ENCODE measurements around the gene USP13. TPM values are rescaled to one million over a fixed set of nuclear protein-coding genes. Genes with fewer than 3 reads are reported as not detected.

The USP13 gene
- total and polyA plus RNA-seq, 4 donors = 4.3 to 25.2 (median 10.4) TPM

- Histone ChIP-seq H3K36me3 (ENCODE audit: control insufficient read depth in 4 of 4, insufficient read depth in 4 of 4, low read length in 4 of 4) (peaks cover 0 to 21% (median 3%) of the 10 kb centered on the region in 4 donors), H3K9me3 (ENCODE audit: control insufficient read depth in 4 of 4, insufficient read depth in 3 of 4, low read length in 3 of 4) (no peaks in the 10 kb centered on the region), H3K27ac (ENCODE audit: low read depth in 1 of 2, low read length in 1 of 2) (no peak overlapping the region), H3K9ac (ENCODE audit: insufficient read depth in 1 of 2, low read length in 2 of 2) (no peak overlapping the region), H3K4me1 (ENCODE audit: control insufficient read depth in 5 of 5, insufficient read depth in 5 of 5, low read length in 5 of 5) (no peaks in the 10 kb centered on the region), H3K4me3 (no peak overlapping the region), H3K27me3 (ENCODE audit: control insufficient read depth in 3 of 3, insufficient read depth in 3 of 3, low read length in 2 of 3) (no peaks in the 10 kb centered on the region)
- TF ChIP-seq CTCF (IDR thresholded peaks at IDR 0.05; ENCODE audit: control extremely low read depth, extremely low read depth) = no peak
- ATAC-seq (ENCODE audit: insufficient read depth, low FRiP score) = no peak
- no peak for DNase-seq
- WGBS, 2 donors = 94 to 97% methylated on average over 4 of the region's 4 CpGs
These were observed 36.0 kb downstream of the USP13 start for GRCh38 chr3:179688850-179689249.

GRCh38 chr3:179694731-179695130 lies 41.9 kb downstream of the USP13 start:
- DNase-seq (no peak), ATAC-seq (ENCODE audit: insufficient read depth, low FRiP score) (no peak)
- peaks cover 0 to 7% (median 2%) of the 10 kb centered on the region in 4 donors for H3K36me3 ChIP-seq (ENCODE audit: control insufficient read depth in 4 of 4, insufficient read depth in 4 of 4, low read length in 4 of 4)
- H3K27ac ChIP-seq (ENCODE audit: low read depth in 1 of 2, low read length in 1 of 2) = no peak overlapping the region
- peaks cover 0 to 7% (median 0%) of the 10 kb centered on the region in 5 donors for H3K4me1 ChIP-seq (ENCODE audit: control insufficient read depth in 5 of 5, insufficient read depth in 5 of 5, low read length in 5 of 5)
- H3K4me3 ChIP-seq = no peak overlapping the region
- TF ChIP-seq CTCF (IDR thresholded peaks at IDR 0.05; ENCODE audit: control extremely low read depth, extremely low read depth) = no peak
- H3K27me3 ChIP-seq (ENCODE audit: control insufficient read depth in 3 of 3, insufficient read depth in 3 of 3, low read length in 2 of 3) = no peaks in the 10 kb centered on the region
- WGBS, 2 donors = 88 to 96% methylated on average over 6 of the region's 6 CpGs
- no peaks in the 10 kb centered on the region for H3K9me3 ChIP-seq (ENCODE audit: control insufficient read depth in 4 of 4, insufficient read depth in 3 of 4, low read length in 3 of 4)
- no peak overlapping the region for H3K9ac ChIP-seq (ENCODE audit: insufficient read depth in 1 of 2, low read length in 2 of 2)

GRCh38 chr3:179695672-179696313 lies 43.0 kb downstream of the USP13 start:
- H3K27me3 ChIP-seq (ENCODE audit: control insufficient read depth in 3 of 3, insufficient read depth in 3 of 3, low read length in 2 of 3) = no peaks in the 10 kb centered on the region
- H3K9ac ChIP-seq (ENCODE audit: insufficient read depth in 1 of 2, low read length in 2 of 2) = no peak overlapping the region
- H3K4me3 ChIP-seq = no peak overlapping the region
- H3K36me3 ChIP-seq (ENCODE audit: control insufficient read depth in 4 of 4, insufficient read depth in 4 of 4, low read length in 4 of 4) = peaks cover 0 to 3% (median 2%) of the 10 kb centered on the region in 4 donors
- H3K27ac ChIP-seq (ENCODE audit: low read depth in 1 of 2, low read length in 1 of 2) = no peak overlapping the region
- DNase-seq (no peak), ATAC-seq (ENCODE audit: insufficient read depth, low FRiP score) (no peak)
- WGBS, 2 donors = 49 to 75% methylated on average over 4 of the region's 4 CpGs
- H3K9me3 ChIP-seq (ENCODE audit: control insufficient read depth in 4 of 4, insufficient read depth in 3 of 4, low read length in 3 of 4) = no peaks in the 10 kb centered on the region
- TF ChIP-seq CTCF (IDR thresholded peaks at IDR 0.05; ENCODE audit: control extremely low read depth, extremely low read depth) = no peak
- H3K4me1 ChIP-seq (ENCODE audit: control insufficient read depth in 5 of 5, insufficient read depth in 5 of 5, low read length in 5 of 5) = peaks cover 0 to 10% (median 0%) of the 10 kb centered on the region in 5 donors
